KMS-11 (cell line): ENCODE results near the gene YY1.

ENCODE experiments used
- H2AFZ ChIP-seq: fragments of 200-600 bp; sonication (generic); 2 replicates; pipeline ENCODE4 v1.6.1; 2016; ENCODE audit warnings: antibody characterized with exemption, mixed run types, low read depth
- H3K27ac ChIP-seq: fragments of 200-600 bp; sonication (generic); 2 replicates; pipeline ENCODE4 v1.6.1; 2016; ENCODE audit warnings: mild to moderate bottlenecking, mixed run types
- H3K27me3 ChIP-seq: fragments of 200-600 bp; sonication (generic); 2 replicates; pipeline ENCODE4 v1.6.1; 2017; ENCODE audit warnings: mild to moderate bottlenecking, low read depth, mixed run types, moderate library complexity; ENCODE audit not compliant: insufficient read depth
- H3K36me3 ChIP-seq: fragments of 200-600 bp; sonication (generic); 2 replicates; pipeline ENCODE4 v1.6.1; 2017; ENCODE audit warnings: mild to moderate bottlenecking, mixed run types; ENCODE audit not compliant: insufficient read depth
- H3K4me1 ChIP-seq: fragments of 200-600 bp; sonication (generic); 2 replicates; pipeline ENCODE4 v1.6.1; 2016; ENCODE audit warnings: mild to moderate bottlenecking, low read depth, mixed run types; ENCODE audit not compliant: poor library complexity, severe bottlenecking
- H3K4me2 ChIP-seq: fragments of 200-600 bp; sonication (generic); 2 replicates; pipeline ENCODE4 v1.7.0; 2016; ENCODE audit warnings: mild to moderate bottlenecking, mixed run types
- H3K4me3 ChIP-seq: fragments of 200-600 bp; sonication (generic); IDR thresholded peaks from 2 replicates; pipeline ENCODE4 v1.6.1; 2017; ENCODE audit warnings: low read depth, low read length, mixed read lengths; ENCODE audit not compliant: insufficient read depth
- H3K79me2 ChIP-seq: fragments of 200-600 bp; sonication (generic); 2 replicates; pipeline ENCODE4 v1.6.1; 2016; ENCODE audit warnings: low read depth, mixed run types; ENCODE audit not compliant: insufficient read depth
- H3K9ac ChIP-seq: fragments of 200-600 bp; sonication (generic); 2 replicates; pipeline ENCODE4 v1.6.1; 2016; ENCODE audit warnings: mild to moderate bottlenecking, mixed run types
- H4K20me1 ChIP-seq: fragments of 200-600 bp; sonication (generic); 2 replicates; pipeline ENCODE4 v1.6.1; 2016; ENCODE audit warnings: mild to moderate bottlenecking, mixed run types; ENCODE audit not compliant: insufficient read depth
- CTCF ChIP-seq: fragments of 200-600 bp; sonication (generic); conservative IDR thresholded peaks from 2 replicates; pipeline ENCODE4 v1.6.1; 2017; ENCODE audit warnings: low read depth, mild to moderate bottlenecking, antibody characterized with exemption, low read length, moderate library complexity, mixed read lengths

Gene YY1

GRCh38 chr14:100303179-100303578 lies 64.2 kb downstream of the YY1 start:
- peak; percentile 80 for TF ChIP-seq CTCF
- no peaks in the 10 kb centered on the region for H3K27me3 ChIP-seq
- H3K4me2 ChIP-seq: no peak overlapping the region
- H3K36me3 ChIP-seq: no peaks in the 10 kb centered on the region
- H3K4me1 ChIP-seq: no peaks in the 10 kb centered on the region
- no peaks in the 10 kb centered on the region for H4K20me1 ChIP-seq
- H3K27ac ChIP-seq: no peak overlapping the region
- no peaks in the 10 kb centered on the region for H3K79me2 ChIP-seq
- H2AFZ ChIP-seq: no peak overlapping the region
- H3K4me3 ChIP-seq: no peak overlapping the region
- no peak overlapping the region for H3K9ac ChIP-seq

DNA sequence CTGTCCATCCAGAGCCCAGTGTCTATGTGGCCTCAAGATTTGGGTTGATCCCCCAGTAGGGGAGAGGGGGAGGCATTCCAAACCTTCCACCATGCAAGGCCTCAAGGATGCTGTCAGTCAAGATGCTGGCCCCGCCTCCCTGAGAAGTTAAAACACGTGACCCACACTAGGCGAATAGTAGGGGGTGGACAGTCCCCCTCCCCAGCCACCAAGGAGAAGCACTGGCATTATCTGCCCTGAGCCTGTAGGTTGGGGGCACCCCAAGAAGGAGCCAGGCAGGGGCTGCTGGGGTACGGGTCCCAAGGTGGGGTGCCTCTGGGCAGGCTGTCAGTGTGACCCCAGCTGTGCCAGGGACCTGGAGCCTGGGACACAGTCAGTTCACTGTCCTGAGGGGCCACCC lies 65.0 kb downstream of the YY1 start:
- Histone ChIP-seq H2AFZ (no peak overlapping the region), H3K4me1 (no peaks in the 10 kb centered on the region), H3K4me3 (no peak overlapping the region), H3K27me3 (no peaks in the 10 kb centered on the region), H3K79me2 (no peaks in the 10 kb centered on the region), H4K20me1 (no peaks in the 10 kb centered on the region), H3K36me3 (no peaks in the 10 kb centered on the region), H3K4me2 (no peak overlapping the region), H3K27ac (no peak overlapping the region), H3K9ac (no peak overlapping the region)
- TF ChIP-seq CTCF: no peak

- no peak overlapping the region for H3K4me3 ChIP-seq
- H4K20me1 ChIP-seq: no peaks in the 10 kb centered on the region
- TF ChIP-seq CTCF: no peak
- H3K4me1 ChIP-seq: no peaks in the 10 kb centered on the region
- H3K36me3 ChIP-seq: no peaks in the 10 kb centered on the region
- no peaks in the 10 kb centered on the region for H3K79me2 ChIP-seq
- no peak overlapping the region for H2AFZ ChIP-seq
- H3K9ac ChIP-seq: no peak overlapping the region
- H3K27me3 ChIP-seq: no peaks in the 10 kb centered on the region
- no peak overlapping the region for H3K4me2 ChIP-seq
- H3K27ac ChIP-seq: no peak overlapping the region
These were observed 65.9 kb downstream of the YY1 start for GRCh38 chr14:100304825-100305323.

DNA sequence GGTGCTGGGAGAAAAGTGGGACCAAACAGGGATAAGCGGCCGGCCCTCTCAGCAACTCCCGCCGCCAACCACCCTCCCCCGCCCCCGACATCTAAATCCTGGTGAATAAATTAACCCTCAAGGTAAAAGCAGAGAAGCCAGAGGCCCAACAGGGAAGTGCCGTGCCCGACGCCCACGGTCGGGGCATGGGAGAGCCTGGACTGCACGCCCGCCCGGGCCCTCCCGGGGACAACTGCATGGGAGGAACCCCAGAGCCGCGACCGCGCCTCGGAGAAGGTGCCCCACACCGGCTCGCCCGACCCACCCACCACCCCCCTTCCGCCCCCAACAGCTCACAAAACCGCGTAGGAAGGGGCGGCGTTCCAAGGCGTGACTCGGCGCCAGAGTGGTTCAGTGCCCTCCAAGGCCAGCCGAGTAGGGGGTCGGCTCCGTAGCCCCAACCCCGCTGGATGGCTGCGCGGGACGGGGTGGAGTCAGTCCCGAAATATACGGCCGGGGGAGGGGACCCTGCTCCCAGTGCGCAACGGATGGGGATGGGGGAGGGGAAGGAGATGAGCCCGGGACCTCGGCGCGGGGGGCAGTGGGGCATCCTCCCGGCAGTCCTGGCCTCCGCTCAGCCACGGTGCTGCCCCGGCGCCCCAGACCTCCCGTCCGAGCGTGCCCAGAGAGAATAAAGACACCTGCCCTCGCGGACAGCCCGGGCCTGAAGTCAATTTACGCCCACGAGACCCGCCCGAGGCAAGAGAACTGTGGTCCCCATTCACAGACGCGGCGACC lies 66.6 kb downstream of the YY1 start:
- H3K27ac ChIP-seq: no peak overlapping the region
- H3K79me2 ChIP-seq: no peaks in the 10 kb centered on the region

More for the DNA sequence above, 66.6 kb downstream of the YY1 start:
- TF ChIP-seq CTCF: no peak
- Histone ChIP-seq H2AFZ (peak overlapping the region; percentile 81), H3K9ac (no peak overlapping the region), H3K4me2 (peak overlapping the region; percentile 42; the same call in 1 of the 2 replicates), H3K36me3 (no peaks in the 10 kb centered on the region), H3K4me1 (no peaks in the 10 kb centered on the region), H3K4me3 (no peak overlapping the region), H3K27me3 (no peaks in the 10 kb centered on the region), H4K20me1 (no peaks in the 10 kb centered on the region)
